PC-3 (cell line): Measurements from ENCODE around the gene LARP6.

Source experiments
- EZH2 ChIP-seq: fragments of 300-600 bp; sonication (generic); IDR thresholded peaks from one replicate; pipeline ENCODE4 v1.6.1; 2017; ENCODE audit warnings: antibody characterized with exemption, mild to moderate bottlenecking, low read length; ENCODE audit not compliant: unreplicated experiment
- EZH2phosphoT487 ChIP-seq: fragments of 300-600 bp; sonication (generic); IDR thresholded peaks from 2 replicates; pipeline ENCODE4 v1.6.1; 2018; ENCODE audit warnings: mild to moderate bottlenecking, antibody characterized with exemption, low read length, borderline replicate concordance
- TF ChIP-seq, protein P1 (sequence below): fragments of 300-600 bp; sonication (generic); conservative IDR thresholded peaks from 2 replicates; pipeline ENCODE4 v1.5.1; 2017; ENCODE audit warnings: antibody characterized with exemption, low read depth, mild to moderate bottlenecking, low read length

GRCh38 chr15:70902107-70902506, 48.1 kb upstream of the LARP6 start:
- TF ChIP-seq, protein P1, sequence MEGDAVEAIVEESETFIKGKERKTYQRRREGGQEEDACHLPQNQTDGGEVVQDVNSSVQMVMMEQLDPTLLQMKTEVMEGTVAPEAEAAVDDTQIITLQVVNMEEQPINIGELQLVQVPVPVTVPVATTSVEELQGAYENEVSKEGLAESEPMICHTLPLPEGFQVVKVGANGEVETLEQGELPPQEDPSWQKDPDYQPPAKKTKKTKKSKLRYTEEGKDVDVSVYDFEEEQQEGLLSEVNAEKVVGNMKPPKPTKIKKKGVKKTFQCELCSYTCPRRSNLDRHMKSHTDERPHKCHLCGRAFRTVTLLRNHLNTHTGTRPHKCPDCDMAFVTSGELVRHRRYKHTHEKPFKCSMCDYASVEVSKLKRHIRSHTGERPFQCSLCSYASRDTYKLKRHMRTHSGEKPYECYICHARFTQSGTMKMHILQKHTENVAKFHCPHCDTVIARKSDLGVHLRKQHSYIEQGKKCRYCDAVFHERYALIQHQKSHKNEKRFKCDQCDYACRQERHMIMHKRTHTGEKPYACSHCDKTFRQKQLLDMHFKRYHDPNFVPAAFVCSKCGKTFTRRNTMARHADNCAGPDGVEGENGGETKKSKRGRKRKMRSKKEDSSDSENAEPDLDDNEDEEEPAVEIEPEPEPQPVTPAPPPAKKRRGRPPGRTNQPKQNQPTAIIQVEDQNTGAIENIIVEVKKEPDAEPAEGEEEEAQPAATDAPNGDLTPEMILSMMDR = no peak
- TF ChIP-seq EZH2phosphoT487 = no peak
- TF ChIP-seq EZH2 = no peak
